CD14-positive monocyte (primary cell): Measurements from ENCODE around the gene NR2C2AP. TPM values are rescaled to one million over a fixed set of nuclear protein-coding genes. Genes with fewer than 3 reads are reported as not detected.

Experiments
- DNase-seq, 3 donors: peaks; one replicate each; pipeline ENCODE4 v3.0.0-alpha.2; 2011 to 2022
- H2AFZ ChIP-seq: 2 replicates; pipeline ENCODE4 v1.6.0; 2012; ENCODE audit warnings: mild to moderate bottlenecking, low read depth, low read length, inconsistent platforms; ENCODE audit not compliant: insufficient read depth, poor library complexity, severe bottlenecking
- H3K27ac ChIP-seq, 2 donors: 1 replicate in 1 of 2; 2 replicates in 1 of 2; pipeline ENCODE4 v1.5.1; 2012 to 2013; ENCODE audit warnings: low read length in 2 of 2, control low read depth in 1 of 2, inconsistent platforms in 1 of 2, low read depth in 1 of 2, mild to moderate bottlenecking in 1 of 2
- H3K27me3 ChIP-seq, 2 donors: one replicate each; pipeline versions ENCODE4 v1.6.0 to v1.6.1; 2011 to 2013; ENCODE audit warnings: low read length in 2 of 2; ENCODE audit not compliant: control insufficient read depth in 2 of 2, insufficient read depth in 2 of 2
- H3K36me3 ChIP-seq, 2 donors: replicated peaks in 1 of 2; 1 replicate in 1 of 2; 2 replicates in 1 of 2; pipeline versions ENCODE4 v1.5.1 to v1.6.1; 2012 to 2013; ENCODE audit warnings: low read length in 2 of 2, control low read depth in 1 of 2, inconsistent platforms in 1 of 2, mild to moderate bottlenecking in 1 of 2; ENCODE audit not compliant: insufficient read depth in 2 of 2, control insufficient read depth in 1 of 2
- H3K4me1 ChIP-seq, 2 donors: 1 replicate in 1 of 2; 2 replicates in 1 of 2; pipeline versions ENCODE4 v1.5.1 to v1.6.1; 2012 to 2013; ENCODE audit warnings: low read length in 2 of 2, control low read depth in 1 of 2, inconsistent platforms in 1 of 2, mild to moderate bottlenecking in 1 of 2, moderate library complexity in 1 of 2; ENCODE audit not compliant: insufficient read depth in 2 of 2, control insufficient read depth in 1 of 2
- H3K4me2 ChIP-seq: replicated peaks from 2 replicates; pipeline ENCODE3; 2012; ENCODE audit warnings: low read length, moderate library complexity, mild to moderate bottlenecking; ENCODE audit not compliant: poor library complexity, severe bottlenecking; ENCODE audit errors: extremely low read depth
- H3K4me3 ChIP-seq, 3 experiments: fragments of 200-600 bp in 1 of 3; sonication (generic) in 1 of 3; replicated peaks in 1 of 3; 1 replicate in 2 of 3; 2 replicates in 1 of 3; pipeline ENCODE4 v1.5.1; 2011 to 2013; ENCODE audit warnings: low read length in 3 of 3, mild to moderate bottlenecking in 3 of 3, control low read depth in 2 of 3, low read depth in 2 of 3, inconsistent platforms in 1 of 3, moderate library complexity in 1 of 3
- H3K79me2 ChIP-seq: 2 replicates; pipeline ENCODE4 v1.6.0; 2012; ENCODE audit warnings: mild to moderate bottlenecking, control low read depth, inconsistent platforms, low read length, moderate library complexity; ENCODE audit not compliant: insufficient read depth
- H3K9ac ChIP-seq: 2 replicates; pipeline ENCODE4 v1.6.0; 2017; ENCODE audit warnings: low read length, mild to moderate bottlenecking; ENCODE audit not compliant: insufficient read depth, poor library complexity, severe bottlenecking
- H3K9me3 ChIP-seq, 2 donors: replicated peaks in 1 of 2; 1 replicate in 1 of 2; 2 replicates in 1 of 2; pipeline versions ENCODE4 v1.5.1 to v1.6.1; 2012 to 2013; ENCODE audit warnings: low read length in 2 of 2, control low read depth in 1 of 2; ENCODE audit not compliant: control insufficient read depth in 1 of 2, insufficient read depth in 1 of 2
- H4K20me1 ChIP-seq: 2 replicates; pipeline ENCODE4 v1.6.0; 2012; ENCODE audit warnings: mild to moderate bottlenecking, low read length, control low read depth, moderate library complexity; ENCODE audit not compliant: insufficient read depth
- H3K27ac Mint-ChIP-seq, 7 donors: one replicate each; pipeline ENCODE4 v1.8.0; 2020; ENCODE audit warnings: mild to moderate bottlenecking in 7 of 7, mixed read lengths in 7 of 7, moderate library complexity in 6 of 7, inconsistent platforms in 2 of 7
- H3K27me3 Mint-ChIP-seq, 3 donors: one replicate each; pipeline ENCODE4 v1.8.0; 2021 to 2022; ENCODE audit warnings: low read depth in 3 of 3, mild to moderate bottlenecking in 3 of 3, mixed read lengths in 3 of 3, moderate library complexity in 3 of 3, inconsistent platforms in 1 of 3
- H3K36me3 Mint-ChIP-seq, 2 donors: one replicate each; pipeline ENCODE4 v1.8.0; 2020; ENCODE audit warnings: mixed read lengths in 2 of 2, inconsistent platforms in 1 of 2, mild to moderate bottlenecking in 1 of 2
- H3K4me1 Mint-ChIP-seq: one replicate; pipeline ENCODE4 v1.8.0; 2020; ENCODE audit warnings: mild to moderate bottlenecking, mixed read lengths
- H3K4me3 Mint-ChIP-seq, 2 donors: one replicate each; pipeline ENCODE4 v1.8.0; 2020; ENCODE audit warnings: mild to moderate bottlenecking in 2 of 2, mixed read lengths in 2 of 2, moderate library complexity in 1 of 2
- H3K9me3 Mint-ChIP-seq, 7 donors: one replicate each; pipeline ENCODE4 v1.8.0; 2020 to 2022; ENCODE audit warnings: mixed read lengths in 7 of 7, mild to moderate bottlenecking in 6 of 7, moderate library complexity in 6 of 7, inconsistent platforms in 2 of 7
- WGBS: methylation state at CpG from one replicate; pipeline ENCODE4 v1.1.5; 2013; ENCODE audit warnings: missing lambda C conversion rate; ENCODE audit not compliant: insufficient coverage; 5-methylcytosine and 5-hydroxymethylcytosine counted together
- intact Hi-C, 2 donors: fragments of 100-400 bp; cut with micrococcal nuclease; formaldehyde crosslinking; loops; one replicate each; pipeline versions ENCODE4 v1.15.0 to v1.15.1; 2023
- polyA plus RNA-seq, 3 donors: library from polyadenylated mRNA; depleted of rRNA in 1 of 3; unstranded in 2 of 3; stranded (reverse) in 1 of 3; fragments of 300-500 nt in 2 of 3; fragments of >200 nt in 1 of 3; fragmentation: Illumina TruSeq in 2 of 3; gene quantifications; 1 replicate in 2 of 3; 2 replicates in 1 of 3; pipeline ENCODE4 v1.2.3, GENCODE V29; 2012 to 2021
- TF ChIP-seq, protein P1 (sequence below): fragments of 200-600 bp; IDR thresholded peaks from one replicate; pipeline ENCODE4 v1.8.0; 2022; ENCODE audit warnings: antibody characterized with exemption, mild to moderate bottlenecking

The NR2C2AP gene
- polyA plus RNA-seq, 3 donors, result 6.4 to 7.8 (median 6.4) TPM

DNA sequence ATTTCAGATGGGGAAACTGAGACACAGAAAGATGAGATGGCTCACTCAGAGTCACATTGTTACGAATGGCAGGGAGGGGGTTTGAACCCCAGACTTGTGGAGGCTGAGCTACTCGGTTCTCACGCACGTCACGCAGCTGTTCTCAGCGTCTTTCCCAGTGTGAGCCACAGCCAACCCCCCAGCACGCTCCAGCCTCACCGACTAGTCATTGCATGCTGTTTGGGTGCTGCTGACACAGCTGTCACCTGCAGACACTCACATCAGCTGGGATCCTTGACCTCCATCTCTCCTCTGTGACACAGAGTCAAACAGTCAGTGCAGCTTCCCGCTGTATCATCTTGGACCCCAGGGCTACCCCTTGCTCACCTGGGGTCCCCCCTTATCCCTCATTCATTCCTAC lies 6.2 kb upstream of the NR2C2AP start:
- H3K79me2 ChIP-seq, result no peaks in the 10 kb centered on the region
- 68% methylated on average over 9 of the region's 9 CpGs for WGBS
- Mint-ChIP-seq H3K27ac (no peak overlapping the region), H3K27me3 (peaks cover 47 to 69% (median 47%) of the 10 kb centered on the region in 3 donors), H3K4me1 (peaks cover 7% of the 10 kb centered on the region), H3K4me3 (no peak overlapping the region), H3K9me3 (peaks cover 0 to 9% (median 2%) of the 10 kb centered on the region in 7 donors), H3K36me3 (no peaks in the 10 kb centered on the region)
- H3K9me3 ChIP-seq, result peaks cover 4 to 6% of the 10 kb centered on the region in 2 donors
- H3K27me3 ChIP-seq, result peaks cover 5 to 32% of the 10 kb centered on the region in 2 donors
- H3K27ac ChIP-seq, result no peak overlapping the region
- no peak overlapping the region for H3K4me2 ChIP-seq
- TF ChIP-seq, protein P1, sequence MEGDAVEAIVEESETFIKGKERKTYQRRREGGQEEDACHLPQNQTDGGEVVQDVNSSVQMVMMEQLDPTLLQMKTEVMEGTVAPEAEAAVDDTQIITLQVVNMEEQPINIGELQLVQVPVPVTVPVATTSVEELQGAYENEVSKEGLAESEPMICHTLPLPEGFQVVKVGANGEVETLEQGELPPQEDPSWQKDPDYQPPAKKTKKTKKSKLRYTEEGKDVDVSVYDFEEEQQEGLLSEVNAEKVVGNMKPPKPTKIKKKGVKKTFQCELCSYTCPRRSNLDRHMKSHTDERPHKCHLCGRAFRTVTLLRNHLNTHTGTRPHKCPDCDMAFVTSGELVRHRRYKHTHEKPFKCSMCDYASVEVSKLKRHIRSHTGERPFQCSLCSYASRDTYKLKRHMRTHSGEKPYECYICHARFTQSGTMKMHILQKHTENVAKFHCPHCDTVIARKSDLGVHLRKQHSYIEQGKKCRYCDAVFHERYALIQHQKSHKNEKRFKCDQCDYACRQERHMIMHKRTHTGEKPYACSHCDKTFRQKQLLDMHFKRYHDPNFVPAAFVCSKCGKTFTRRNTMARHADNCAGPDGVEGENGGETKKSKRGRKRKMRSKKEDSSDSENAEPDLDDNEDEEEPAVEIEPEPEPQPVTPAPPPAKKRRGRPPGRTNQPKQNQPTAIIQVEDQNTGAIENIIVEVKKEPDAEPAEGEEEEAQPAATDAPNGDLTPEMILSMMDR, result no peak
- H3K36me3 ChIP-seq, result no peaks in the 10 kb centered on the region
- no peaks in the 10 kb centered on the region for H4K20me1 ChIP-seq
- no peak overlapping the region for H2AFZ ChIP-seq
- DNase-seq, result no peak
- H3K9ac ChIP-seq, result no peak overlapping the region
- H3K4me1 ChIP-seq, result no peaks in the 10 kb centered on the region
- H3K4me3 ChIP-seq, result no peak overlapping the region
- intact Hi-C loops, result no loop called here

DNA sequence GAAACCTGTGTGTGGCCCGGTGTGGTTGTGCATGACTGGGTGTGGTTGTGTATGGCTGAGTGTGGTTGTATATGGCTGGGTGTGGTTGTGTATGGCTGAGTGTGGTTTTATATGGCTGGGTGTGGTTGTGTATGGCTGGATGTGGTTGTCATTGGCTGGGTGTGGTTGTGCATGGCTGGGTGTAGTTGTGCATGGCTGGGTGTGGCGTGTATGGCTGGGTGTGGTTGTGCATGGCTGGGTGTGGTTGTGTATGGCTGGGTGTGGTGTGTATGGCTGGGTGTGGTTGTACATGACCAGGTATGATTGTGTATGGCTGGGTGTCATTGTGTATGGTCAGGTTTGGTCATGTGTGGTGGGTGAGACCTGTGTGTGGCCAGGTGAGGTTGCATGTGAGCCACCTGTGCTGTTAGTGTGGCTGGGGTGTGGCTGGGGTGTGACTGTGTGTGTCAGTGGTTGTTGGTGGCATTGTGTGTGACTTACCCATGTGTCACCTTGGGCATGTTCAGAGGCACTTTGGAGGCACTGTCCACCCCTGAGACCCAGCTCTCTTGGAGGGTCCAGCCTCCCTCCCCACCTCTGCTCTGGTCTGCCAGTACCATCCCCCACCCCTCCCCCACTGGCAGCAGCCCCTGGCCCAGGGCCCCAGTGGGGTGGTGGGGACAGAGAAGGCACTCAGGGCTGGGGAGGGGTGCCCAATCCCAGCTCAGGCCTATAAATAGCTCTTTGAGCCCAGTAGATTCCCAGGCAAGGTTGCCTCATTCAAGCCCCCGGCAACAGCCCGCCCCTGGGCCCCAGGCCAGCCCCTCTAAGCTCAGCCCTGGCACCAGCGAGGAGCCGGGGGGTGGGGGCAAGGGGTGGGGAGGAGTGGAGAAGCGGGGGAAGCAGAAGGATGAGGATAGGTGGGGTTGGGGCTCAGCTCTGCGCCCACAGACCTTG lies 4.7 kb upstream of the NR2C2AP start:
- intact Hi-C loops, result no loop called here
- Mint-ChIP-seq H3K27ac (peak overlapping the region in 1 of 7 donors; percentile 2), H3K4me3 (no peak overlapping the region), H3K36me3 (no peaks in the 10 kb centered on the region), H3K27me3 (peaks cover 36 to 54% (median 38%) of the 10 kb centered on the region in 3 donors), H3K4me1 (peaks cover 11% of the 10 kb centered on the region), H3K9me3 (peaks cover 0 to 15% (median 4%) of the 10 kb centered on the region in 7 donors)
- Histone ChIP-seq H4K20me1 (no peaks in the 10 kb centered on the region), H3K4me2 (no peak overlapping the region), H3K4me3 (no peak overlapping the region), H3K27me3 (peaks cover 5 to 18% of the 10 kb centered on the region in 2 donors), H3K4me1 (peaks cover 3 to 10% of the 10 kb centered on the region in 2 donors), H2AFZ (no peak overlapping the region), H3K9ac (no peak overlapping the region), H3K27ac (no peak overlapping the region), H3K9me3 (peaks cover 4 to 6% of the 10 kb centered on the region in 2 donors), H3K36me3 (no peaks in the 10 kb centered on the region), H3K79me2 (peaks cover 2% of the 10 kb centered on the region)
- DNase-seq, result no peak
- 95% methylated on average over 2 of the region's 8 CpGs for WGBS
- TF ChIP-seq, protein P1, result no peak
